ENCODE data around the gene KIF26A.
"Not testable (repeated sequence)": the region's sequence is repeated elsewhere in the genome, so short reads cannot be mapped to it uniquely, and the experiment has no call there.

KIF26A gene

DNA sequence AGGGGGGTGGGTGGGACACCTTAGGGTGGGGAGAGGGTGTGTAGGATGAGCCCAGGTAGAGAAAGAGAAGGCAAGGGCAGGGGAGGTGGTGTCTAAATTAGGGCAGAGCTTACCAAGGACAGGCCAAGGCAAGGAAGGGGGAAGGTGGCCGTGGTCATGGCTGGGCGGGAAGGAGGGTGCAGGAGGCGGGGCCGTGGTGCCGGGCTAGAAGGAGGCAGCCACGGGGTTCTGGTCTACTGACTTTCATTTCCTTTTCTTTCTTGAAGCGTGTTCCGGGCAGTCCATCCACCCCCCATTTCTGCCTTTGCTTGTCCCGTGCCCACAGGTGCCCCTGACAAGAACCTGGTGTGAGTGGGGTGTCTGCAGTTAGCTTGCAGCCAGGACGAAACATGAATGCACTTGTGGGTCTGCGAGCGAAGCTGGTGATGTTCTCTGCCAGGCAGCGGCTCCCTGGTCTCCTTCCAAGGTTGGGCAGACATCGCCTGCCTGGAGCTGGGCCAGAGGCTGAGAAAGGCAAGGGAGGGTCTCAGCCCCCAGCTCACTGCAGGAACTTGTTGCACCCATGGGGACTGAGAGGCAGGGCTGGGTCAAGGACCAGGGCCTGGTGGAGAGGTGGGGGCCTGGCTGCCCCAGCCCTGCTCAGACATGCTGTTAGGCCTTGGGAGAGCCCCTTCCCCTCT is 58.2 kb downstream of the KIF26A start:
- no peak for DNase-seq

DNA sequence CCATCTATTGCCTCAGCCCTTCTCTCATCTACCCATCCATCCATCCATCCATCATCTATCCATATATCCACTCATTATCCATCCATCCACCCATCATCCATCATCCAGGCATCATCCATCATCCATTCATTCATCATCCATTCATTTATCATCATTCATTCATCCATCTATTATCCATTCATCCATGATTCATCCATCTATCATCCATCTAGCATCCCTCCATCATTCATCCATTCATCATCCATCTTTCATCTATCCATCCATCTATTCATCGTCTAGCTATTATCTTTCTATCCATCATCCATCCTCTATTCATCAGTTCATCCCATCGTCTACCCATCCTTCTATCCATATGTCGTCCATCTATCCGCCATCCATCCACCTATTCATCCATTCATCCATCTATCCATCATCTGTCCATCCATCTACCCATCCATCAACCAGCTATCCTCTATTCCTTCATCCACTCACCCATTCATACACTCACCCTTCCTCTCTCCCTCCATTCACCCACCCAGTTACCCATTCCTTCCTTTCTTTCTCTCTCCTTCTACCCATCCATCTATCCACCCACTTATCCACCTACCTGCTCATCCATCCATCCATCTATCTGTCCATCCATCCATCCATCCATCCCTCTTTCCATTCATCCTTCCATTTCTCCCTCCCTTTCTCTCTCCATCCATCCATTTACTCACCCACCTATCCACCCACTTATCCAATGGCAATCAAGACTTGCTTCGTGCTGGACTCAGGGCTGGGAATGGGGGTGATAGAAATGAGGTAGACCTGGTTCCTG is 59.3 kb downstream of the KIF26A start:
- no peak for DNase-seq

DNA sequence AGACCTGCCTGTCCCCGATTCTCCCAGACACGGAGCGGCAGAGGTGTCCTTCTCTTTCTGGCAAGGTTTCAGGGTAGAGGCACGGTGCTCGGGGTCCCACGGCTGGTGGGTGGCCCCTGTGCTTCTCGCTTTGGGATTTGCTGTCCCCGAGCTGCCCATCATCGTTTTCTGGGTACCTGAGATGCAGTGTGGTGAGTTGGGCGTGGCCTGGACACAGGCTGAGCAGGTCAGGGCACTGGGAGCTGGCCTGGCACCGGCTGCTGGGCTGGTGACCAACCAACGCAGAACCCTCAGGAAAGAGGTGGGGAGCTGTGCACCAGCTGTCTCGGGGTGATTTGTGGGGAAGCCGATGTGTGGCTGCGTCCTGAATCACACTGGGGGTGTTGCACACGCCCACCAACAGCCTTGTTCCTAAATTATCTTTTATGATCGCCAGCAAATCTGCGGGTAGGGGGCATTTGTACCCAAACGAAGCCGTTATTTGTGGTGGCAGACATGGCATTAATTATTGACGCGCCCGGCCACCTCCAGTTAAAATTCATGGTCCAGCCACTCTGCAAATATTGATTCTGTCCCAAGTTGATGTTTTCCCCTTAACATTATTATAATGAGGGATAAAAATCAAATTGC is 61.0 kb downstream of the KIF26A start:
- DNase-seq, result no peak

DNA sequence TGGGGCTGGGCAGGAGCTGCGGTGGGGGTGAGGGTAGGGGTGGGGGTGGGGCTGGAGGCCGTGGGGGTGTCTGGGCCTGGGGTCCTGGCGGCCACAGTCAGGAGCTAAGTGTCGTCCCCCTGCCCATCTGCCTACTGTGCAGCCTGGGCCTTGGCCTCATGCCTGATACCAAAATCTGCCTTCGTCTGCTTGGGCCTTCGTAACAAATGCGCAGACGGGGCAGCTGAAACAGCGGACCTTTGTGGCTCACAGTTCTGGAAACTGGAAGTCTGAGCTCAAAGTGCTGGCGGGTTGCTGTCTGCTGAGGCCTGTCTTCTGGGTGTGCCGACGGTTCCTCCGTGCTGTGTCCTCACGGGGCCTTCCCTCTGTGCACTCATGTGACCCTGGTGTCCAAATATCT is 61.7 kb downstream of the KIF26A start:
- no peak for DNase-seq

DNA sequence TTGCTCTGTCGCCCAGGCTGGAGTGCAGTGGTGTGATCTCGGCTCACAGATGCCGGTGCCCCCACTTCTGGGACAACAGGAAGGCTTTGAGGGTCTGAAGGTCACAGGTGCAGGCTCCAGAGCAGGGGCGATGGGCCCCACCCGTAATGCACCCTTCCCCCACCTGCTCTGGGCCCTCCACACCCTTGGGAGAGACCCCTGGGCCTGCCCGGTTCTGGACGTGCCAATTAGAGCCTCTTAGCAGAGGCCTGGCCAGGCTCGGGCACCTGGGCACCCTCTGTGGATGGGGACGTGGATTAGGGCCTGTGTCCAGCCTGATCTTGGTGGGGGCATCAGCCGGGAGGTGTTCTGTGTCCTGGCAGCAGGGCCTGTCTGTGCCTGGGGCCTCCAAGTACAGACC is 62.2 kb downstream of the KIF26A start:
- DNase-seq, result no peak

DNA sequence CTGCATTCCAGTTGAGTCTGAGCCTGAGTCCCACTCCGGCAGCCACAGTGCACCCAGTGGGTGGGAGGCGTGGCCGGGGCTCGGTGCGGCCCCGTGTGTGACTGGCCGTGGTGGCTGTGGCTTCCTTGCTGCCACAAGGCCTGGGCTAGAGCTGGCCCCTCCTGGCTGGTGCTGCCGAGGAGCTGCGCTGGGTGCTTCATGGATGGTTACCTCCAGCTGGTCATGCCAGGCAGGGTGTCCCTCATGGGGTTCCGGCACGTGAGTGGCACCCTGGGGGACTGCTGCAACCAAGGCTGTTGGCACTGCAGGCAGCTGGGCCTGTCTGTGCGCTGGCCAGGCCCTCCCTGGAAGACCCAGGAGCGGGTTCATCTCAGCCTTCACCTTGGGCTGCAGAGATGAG is 62.7 kb downstream of the KIF26A start:
- no peak for DNase-seq

DNA sequence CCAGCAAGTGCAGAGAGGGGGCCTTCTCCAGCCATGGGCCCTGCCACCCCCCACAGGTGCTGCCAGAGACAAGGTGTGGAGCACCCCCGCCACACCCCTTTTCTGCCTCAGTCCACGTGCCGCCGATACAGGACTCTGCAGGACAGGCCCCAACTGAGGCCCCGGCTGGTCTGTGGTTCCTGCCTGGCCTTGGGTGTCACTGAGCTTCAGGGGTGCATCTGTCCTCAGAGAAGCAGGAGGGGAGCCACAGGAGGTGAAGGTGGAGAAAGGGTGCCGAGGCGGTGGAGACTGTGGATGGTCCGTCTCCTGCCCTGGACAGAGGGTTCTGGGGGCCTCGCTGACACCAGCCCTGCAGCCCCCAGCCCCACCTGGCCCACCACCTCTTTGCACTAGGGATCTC is 63.1 kb downstream of the KIF26A start:
- DNase-seq, result no peak

DNA sequence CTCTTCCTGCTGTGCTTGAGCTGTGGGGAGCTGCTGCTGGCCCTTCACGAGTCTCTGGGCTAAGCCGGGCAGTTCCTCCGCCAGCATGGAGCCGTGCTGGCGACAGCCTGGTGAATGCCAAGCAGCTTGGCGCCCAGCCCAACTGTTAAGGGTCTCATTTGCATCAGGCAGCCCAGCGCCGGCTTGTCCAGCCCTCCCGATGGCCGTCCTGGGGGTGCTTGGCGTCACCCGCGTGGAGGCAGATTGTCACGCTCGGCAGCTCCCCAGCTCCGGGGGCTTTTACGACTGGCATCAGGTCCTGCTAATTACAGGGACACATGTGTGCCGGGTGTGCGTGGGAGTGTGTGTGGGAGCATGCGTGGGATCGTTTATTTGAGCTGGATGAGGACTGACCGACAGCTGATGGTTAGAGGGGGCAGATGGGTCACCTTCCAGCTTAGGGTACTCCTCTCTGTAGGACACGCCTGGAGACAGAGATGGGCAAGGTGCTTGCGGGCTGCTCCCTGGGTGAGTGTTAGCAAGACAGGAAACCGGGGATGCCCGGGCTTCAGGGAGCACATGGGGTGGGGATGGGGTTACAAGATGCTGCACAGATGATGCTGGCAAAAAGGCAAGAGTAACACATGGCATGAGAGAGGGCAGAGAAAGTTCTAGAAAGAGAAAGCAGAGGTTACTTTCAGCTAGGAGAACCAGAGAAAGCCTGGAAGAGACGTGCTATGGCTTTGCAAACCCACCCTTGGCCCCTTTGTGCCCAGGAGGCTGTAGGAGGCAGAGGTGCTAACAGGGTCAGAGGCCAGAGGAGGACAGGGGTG is 64.1 kb downstream of the KIF26A start:
- no peak for DNase-seq

DNA sequence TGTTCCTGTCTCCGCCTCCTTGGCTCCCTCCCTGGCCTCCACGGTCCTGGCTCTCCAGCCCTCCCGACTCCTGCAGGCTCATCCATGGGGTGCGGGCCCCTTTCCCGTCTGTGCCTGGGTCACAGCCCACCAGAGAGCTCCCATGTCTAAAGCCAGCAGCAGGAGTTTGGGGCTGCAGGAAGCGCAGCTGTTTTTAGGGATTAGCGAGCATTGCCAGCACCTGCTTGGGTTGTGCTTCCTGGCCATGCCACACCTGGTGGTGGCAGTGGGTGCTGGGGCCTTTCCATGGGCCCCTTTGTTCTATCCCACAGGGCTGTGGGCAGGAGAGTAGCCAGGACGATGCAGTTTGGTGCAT is 64.7 kb downstream of the KIF26A start:
- DNase-seq, result no peak

DNA sequence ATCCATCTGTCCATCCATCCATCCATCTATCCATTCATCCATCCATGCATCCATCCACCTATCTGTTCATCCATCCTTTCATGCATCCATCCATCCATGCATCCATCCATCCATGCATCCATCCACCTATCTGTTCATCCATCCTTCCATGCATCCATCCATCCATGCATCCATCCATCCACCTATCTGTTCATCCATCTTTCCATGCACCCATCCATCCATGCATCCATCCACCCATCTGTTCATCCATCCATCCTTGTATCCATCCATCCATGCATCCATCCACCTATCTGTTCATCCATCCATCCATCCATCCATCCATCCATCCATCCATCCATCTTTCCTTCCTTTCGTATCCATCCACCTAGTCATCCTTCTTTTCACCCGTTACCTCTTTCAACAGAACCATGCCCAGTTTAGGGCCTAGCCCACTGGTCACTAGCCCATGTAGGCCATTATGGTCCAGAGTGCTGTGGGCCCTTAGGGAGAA is 66.3 kb downstream of the KIF26A start:
- no peak for DNase-seq

DNA sequence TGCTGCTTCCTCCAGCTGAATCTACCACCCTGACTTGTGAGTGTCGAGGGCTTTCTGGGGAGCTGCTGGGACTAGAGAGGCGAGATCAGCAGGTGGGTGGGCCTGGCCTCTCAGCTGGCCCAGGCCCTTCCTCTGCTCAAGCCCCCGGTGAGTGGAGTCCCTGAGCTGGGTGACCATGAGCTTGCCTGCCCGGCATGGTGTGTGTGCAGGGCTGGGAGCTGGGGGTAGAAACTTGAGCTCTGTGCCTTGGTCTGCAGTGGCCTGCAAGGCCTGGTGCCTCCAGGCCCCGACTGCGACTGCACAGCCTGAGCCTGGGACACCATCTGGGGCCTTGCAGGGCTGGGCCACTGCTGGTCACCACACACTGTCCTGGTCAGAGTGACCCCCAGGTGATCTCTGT is 67.4 kb downstream of the KIF26A start:
- no peak for DNase-seq

DNA sequence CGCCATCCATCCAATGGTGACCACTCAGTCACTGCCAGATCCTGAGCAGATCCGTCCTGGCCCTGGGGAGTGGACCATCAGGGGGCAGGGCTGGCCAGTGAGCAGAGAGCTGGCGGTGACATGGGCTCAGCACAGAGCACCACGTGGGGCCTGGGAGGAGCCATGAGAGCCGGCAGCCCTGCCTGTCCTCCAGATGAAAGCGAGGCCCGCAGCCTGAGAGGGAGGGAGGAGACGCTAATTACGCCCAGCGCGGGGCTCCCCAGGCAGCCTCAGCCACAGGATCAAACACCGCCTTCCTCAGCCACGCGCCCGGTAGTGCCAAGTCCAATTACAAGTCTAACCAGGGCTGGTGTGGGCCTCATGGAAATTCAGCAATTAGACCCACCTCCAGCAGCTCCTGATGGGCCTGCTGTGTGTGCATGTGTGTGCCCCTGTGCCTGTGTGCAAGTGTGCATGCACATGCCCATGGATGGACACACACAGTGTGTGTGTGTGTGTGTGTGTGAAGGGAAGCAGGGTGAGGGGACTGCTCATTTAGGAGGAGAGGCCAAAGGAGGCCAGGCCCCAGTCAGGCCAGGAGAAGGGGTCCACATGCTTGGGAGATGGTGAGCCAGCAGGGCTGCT is 68.0 kb downstream of the KIF26A start:
- no peak for DNase-seq

DNA sequence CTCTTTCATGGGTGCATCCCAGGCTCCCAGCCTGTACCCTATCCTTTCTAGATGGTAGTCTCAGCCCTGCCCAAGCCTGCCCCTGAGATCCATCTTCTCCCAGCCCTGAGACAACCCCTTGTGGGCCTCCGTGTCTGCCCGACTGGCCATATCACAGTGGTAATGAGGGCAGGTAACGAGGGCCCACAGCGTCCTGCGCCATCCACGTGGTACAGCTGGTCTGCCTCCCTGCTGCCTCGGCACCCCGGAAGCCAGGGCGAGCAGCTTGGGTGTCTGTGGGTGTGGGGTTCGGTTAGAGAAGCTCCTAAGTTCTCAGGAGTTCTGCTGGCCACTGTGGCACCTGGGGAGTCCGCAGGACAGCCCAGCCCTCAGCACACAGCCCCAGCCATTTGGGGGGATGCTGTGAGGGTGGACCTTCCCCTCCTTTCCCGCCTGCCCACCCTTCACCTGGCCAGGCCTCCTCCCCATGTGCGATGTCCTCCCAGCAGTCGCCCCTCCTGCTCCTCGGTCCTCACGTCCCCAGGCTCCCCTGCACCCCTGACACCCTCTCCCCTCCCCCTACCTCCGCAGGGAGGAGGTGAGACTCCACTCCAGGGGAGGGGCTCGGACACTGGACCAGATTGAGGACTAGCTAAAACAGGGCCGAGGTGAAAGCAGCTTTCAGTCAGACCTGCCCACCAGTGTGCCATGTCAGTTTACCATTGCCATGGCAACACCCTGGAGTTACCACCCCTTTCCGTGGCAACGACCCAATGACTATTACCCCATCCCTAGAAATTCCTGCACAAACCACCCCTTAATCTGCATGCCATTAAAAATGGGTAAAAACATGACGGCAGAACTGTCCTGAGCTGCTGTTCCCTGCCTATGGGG is 69.0 kb downstream of the KIF26A start:
- no peak for DNase-seq

DNA sequence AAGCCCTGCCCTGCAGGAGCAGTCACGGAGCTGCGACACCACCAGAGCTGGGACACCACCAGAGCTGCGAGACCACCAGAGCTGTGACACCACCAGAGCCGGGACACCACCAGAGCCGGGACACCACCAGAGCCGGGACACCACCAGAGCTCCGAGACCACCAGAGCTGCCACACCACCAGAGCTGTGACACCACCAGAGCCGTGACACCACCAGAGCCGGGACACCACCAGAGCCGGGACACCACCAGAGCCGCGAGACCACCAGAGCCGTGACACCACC is 69.6 kb downstream of the KIF26A start:
- DNase-seq, result not testable (repeated sequence)

DNA sequence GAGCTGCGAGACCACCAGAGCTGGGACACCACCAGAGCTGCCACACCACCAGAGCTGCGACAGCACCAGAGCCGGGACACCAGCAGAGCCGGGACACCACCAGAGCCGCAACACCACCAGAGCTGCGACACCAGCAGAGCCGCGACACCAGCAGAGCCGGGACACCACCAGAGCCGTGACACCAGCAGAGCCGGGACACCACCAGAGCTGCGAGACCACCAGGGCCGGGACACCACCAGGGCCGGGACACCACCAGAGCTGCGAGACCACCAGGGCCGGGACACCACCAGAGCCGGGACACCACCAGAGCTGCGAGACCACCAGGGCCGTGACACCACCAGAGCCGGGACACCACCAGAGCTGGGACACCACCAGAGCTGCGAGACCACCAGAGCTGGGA is 69.9 kb downstream of the KIF26A start:
- DNase-seq, result not testable (repeated sequence)

DNA sequence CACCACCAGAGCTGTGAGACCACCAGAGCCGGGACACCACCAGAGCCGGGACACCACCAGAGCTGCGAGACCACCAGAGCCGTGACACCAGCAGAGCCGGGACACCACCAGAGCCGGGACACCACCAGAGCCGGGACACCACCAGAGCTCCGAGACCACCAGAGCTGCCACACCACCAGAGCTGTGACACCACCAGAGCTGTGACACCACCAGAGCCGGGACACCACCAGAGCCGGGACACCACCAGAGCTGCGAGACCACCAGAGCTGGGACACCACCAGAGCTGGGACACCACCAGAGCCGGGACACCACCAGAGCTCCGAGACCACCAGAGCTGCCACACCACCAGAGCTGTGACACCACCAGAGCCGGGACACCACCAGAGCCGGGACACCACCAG is 70.7 kb downstream of the KIF26A start:
- not testable (repeated sequence) for DNase-seq

DNA sequence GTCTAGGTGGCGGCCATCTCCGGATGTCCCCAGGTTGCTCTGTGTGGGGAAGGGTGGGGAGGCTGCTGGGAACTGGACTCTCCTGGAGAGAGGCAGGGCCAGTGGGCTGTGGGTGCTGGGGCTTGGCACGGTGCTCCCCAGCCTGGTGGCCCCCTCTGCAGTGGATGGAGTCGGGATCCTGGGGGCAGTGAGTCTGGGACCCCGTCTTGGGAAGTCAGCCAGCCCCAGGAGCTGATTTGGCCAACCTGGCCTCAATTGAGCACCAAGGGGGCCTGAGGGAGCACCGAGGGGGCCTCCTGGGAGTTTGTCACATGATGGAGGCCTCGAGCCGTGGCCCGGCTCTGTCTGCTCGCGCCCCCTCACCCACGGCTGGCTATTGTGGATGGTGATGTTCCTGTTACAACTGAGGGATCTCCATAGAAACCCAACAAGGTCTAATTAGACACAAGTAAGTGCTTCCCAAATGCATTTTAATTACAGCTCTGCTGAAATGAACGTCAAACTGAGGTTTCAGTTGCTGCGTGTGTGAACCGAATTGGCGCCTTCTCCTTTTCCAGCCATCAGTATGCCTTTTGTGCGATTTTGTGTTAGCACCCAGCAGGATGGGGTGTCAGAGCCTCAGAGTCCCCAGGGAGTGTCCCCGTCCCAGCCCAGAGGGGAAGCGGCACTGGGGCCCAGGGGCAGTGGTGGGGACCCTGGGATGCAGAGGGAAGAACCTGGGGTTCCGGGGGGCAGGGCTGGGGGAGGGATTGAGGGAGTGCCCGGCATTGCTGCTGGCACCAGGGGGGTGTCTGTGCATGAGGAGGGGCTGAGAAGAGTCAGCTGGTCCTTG is 71.8 kb downstream of the KIF26A start:
- DNase-seq, result no peak

DNA sequence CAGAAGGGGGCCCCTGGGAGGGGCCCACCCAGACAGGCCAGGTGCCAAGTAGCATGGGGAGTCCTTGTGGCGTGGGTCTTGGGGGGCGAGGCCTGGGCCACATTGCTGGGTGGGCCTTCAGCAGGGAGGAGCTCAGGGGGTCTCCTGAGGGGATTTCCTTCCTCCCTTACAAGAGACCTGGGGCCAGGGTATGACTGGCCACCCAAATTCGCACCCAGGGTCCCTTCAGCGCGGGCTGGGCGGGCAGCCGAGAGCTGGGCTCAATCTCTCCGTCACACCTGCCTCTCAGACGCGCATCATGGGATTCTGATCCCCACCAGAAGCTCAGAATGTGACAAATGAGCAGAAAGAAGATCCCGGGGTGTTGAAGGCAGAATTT is 72.4 kb downstream of the KIF26A start:
- DNase-seq, result no peak

DNA sequence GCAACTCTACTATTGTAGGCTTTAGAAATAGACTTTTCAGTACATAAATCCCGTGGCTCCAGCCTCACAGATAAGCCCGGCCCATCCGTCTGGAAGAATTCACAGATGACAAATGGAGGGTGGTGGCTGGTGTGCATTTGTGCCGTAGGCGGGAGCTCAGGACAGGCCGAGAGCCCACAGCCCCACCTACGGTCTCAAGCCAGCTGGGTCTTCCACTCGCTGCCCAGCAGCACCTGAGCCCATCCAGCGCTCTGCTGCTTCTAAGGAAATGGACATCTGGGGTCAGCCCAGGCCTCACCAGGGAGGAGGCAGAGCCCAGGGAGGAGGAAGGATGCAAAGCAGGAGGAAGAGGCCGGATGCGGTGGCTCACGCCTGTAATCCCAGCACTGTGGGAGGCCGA is 72.8 kb downstream of the KIF26A start:
- DNase-seq, result no peak

DNA sequence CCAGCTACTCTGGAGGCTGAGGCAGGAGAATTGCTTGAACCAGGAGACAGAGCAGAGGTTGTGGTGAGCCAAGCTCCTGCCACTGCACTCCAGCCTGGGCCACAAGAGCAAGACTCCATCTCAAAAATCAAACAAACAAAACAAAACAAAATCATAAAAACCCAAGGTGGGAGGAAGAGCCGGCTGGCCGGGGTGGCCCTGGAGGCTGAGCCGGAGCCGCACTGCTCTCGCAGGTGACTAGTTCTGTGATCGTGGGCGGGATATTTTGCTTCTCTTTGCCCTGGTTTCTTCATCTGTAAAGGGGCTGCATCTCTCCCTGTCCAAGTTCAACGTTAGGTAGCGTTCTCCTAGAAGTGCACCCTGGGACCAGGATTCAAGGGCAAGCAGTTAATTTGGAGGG is 73.4 kb downstream of the KIF26A start:
- no peak for DNase-seq
